Astrocyte of the spinal cord (primary cell): Measurements from ENCODE around the gene PTGR2.
"Not testable (repeated sequence)": the region's sequence is repeated elsewhere in the genome, so short reads cannot be mapped to it uniquely, and the experiment has no call there.

ENCODE experiments used
- DNase-seq: peaks from one replicate; pipeline ENCODE4 v3.0.0; 2011; ENCODE audit warnings: low read depth, low spot score
- H3K4me3 ChIP-seq: 2 replicates; pipeline ENCODE4 v1.5.1; 2011; ENCODE audit warnings: low read depth, mild to moderate bottlenecking, low read length, moderate library complexity
- in situ Hi-C: cut with HindIII; loops from 2 replicates; pipeline ENCODE4 v1.10.0; 2017; ENCODE audit warnings: low sequenced_read_pairs
- TF ChIP-seq, protein P1 (sequence below): IDR thresholded peaks from 2 replicates; pipeline ENCODE4 v1.5.1; 2012; ENCODE audit warnings: low read depth, mild to moderate bottlenecking, low read length, inconsistent platforms

PTGR2 gene

DNA sequence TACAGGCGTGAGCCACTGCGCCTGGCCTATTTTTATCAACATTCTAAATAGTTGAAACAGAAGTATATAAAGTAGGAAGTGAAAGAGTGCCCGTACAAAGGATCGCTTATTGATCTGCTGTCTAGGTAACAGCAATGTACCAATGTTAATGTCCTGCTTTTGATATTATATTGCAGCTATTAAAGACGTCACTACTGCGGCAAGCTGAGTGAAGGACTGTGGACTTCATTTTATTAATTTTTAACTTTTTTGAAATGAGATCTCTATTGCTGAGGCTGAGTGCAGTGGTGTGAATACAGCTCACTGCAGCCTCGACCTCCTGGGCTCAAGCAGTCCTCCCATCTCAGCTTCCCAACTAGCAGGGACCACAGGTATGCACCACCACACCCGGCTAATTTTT, 10.8 kb downstream of the PTGR2 start:
- no peak for DNase-seq
- TF ChIP-seq, protein P1, sequence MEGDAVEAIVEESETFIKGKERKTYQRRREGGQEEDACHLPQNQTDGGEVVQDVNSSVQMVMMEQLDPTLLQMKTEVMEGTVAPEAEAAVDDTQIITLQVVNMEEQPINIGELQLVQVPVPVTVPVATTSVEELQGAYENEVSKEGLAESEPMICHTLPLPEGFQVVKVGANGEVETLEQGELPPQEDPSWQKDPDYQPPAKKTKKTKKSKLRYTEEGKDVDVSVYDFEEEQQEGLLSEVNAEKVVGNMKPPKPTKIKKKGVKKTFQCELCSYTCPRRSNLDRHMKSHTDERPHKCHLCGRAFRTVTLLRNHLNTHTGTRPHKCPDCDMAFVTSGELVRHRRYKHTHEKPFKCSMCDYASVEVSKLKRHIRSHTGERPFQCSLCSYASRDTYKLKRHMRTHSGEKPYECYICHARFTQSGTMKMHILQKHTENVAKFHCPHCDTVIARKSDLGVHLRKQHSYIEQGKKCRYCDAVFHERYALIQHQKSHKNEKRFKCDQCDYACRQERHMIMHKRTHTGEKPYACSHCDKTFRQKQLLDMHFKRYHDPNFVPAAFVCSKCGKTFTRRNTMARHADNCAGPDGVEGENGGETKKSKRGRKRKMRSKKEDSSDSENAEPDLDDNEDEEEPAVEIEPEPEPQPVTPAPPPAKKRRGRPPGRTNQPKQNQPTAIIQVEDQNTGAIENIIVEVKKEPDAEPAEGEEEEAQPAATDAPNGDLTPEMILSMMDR: no peak
- no peak overlapping the region for H3K4me3 ChIP-seq
- in situ Hi-C loops: no loop called here

- TF ChIP-seq, protein P1: no peak
- H3K4me3 ChIP-seq: no peak overlapping the region
- no peak for DNase-seq
- in situ Hi-C loops: no loop called here
Measured at GRCh38 chr14:73863209-73863608, 11.6 kb downstream of the PTGR2 start.

DNA sequence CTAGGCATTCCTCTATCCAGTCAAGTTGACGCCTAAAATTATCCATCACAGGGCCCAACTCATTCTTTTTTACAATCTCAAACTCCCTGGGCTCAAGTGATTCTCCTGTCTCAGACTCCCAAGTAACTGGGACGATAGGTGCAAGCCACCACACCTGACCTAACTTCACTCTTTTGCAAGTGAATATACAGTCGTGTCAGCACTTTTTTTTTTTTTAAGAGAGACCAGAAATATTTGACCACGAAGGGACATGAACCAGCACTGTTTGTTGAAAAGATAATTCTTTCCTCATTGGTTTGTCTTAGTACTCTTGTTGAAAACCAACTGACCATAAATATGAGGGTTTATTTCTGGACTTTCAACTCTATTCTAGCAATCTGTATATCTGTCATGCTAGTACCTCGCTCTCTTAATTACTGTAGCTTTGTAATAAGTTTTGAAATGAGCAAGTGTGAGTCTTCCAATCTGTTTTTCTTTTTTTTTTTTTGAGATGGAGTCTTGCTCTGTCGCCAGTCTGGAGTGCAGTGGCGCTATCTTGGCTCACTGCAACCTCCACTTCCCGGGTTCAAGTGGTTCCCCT, 14.0 kb downstream of the PTGR2 start:
- no peak for DNase-seq
- TF ChIP-seq, protein P1: no peak
- in situ Hi-C loops: no loop called here
- H3K4me3 ChIP-seq: no peak overlapping the region

GRCh38 chr14:73869754-73870153, 18.1 kb downstream of the PTGR2 start:
- DNase-seq, H3K4me3 ChIP-seq, in situ Hi-C loops: not testable (repeated sequence)

GRCh38 chr14:73870525-73871235, 19.0 kb downstream of the PTGR2 start:
- TF ChIP-seq, protein P1: no peak
- no peak overlapping the region for H3K4me3 ChIP-seq
- in situ Hi-C loops: no loop called here
- no peak for DNase-seq

- in situ Hi-C loops: no loop called here
- no peak overlapping the region for H3K4me3 ChIP-seq
- TF ChIP-seq, protein P1: no peak
- no peak for DNase-seq
Measured at GRCh38 chr14:73873660-73874059, 22.0 kb downstream of the PTGR2 start.

GRCh38 chr14:73877790-73878189, 26.2 kb downstream of the PTGR2 start:
- DNase-seq: no peak
- no peak overlapping the region for H3K4me3 ChIP-seq
- in situ Hi-C loops: no loop called here
- TF ChIP-seq, protein P1: no peak
